HG03097 (cell line): ENCODE data around the gene ZNF620.
"Not testable (repeated sequence)": the region's sequence is repeated elsewhere in the genome, so short reads cannot be mapped to it uniquely, and the experiment has no call there.

Source experiments
- ATAC-seq: cut with Tn5 transposase; IDR thresholded peaks from one replicate; pipeline ENCODE4 v1.9.1; 2021; ENCODE audit not compliant: unreplicated experiment, low FRiP score

ZNF620 gene

DNA sequence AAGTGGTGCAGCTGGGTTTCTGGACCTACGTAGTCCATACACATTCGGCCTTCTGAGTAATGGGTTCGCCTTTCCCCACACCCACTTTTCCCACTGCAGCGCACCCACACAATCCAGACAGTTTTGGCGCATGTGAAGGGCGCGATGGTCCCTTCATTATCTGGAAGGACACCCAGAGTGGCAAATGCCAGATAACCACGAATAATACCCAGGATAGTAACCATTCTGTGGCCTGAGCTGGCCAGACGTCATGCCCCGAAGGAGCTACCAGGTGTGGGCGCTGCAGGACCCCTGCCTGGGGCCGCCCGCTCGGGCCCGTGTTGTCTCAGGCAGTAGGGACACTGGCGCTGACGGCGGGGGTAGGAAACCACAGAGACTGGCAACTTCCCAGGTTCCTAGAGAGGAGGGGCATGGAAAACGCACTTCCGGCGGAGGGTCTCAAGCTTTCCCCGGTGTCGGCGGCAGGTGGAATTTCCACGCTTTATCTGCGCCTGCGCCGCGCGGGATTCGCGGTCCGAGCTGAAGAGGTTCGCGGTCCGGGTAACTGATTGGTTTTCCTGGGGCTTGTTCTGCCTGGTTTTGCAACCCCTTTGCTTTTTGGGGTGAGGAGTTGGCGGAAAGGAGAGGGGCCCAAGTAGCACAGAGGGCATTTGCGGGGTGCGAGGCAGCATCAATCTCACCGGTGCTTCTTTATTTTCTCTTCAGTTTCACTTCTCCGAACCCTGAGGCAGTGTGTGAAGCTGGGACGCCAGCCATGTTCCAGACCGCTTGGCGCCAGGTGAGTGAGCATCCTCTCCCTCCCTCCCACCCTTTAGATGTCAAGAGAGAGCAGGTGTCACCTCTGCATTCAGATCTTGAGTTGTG is at the start of gene ZNF620:
ZNF620 (plus strand) TSS at position 441 of the 864 bp plus-strand sequence; CDS start at position 755, 314 bp downstream.
- ATAC-seq = peak; percentile 80

DNA sequence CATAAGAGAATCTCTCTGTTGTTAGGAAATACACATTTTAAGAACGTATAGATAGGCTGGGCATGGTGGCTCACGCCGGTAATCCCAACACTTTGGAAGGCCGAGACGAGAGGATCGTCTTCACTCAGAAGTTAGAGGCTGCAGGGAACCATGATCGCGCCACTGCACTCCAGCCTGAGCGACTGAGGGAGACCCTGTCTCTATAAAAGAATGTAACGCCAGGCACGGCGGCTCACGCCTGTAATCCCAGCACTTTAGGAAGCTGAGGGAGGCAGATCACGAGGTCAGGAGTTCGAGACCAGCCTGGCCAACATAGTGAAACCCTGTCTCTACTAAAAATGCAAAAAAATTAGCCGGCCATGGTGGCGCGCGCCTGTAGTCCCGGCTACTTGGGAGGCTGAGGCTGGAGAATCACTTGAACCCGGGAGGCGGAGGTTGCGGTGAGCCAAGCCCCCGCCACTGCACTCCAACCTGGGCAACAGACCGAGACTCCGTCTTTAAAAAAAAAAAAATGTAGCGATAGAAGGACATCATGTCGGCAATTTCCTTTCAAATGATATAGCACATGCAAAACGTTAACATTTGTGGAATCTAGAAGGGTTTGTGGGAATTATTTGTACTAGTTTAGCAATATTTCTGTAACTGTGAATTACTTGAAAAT is 49.4 kb upstream of the ZNF620 start:
- ATAC-seq = no peak

DNA sequence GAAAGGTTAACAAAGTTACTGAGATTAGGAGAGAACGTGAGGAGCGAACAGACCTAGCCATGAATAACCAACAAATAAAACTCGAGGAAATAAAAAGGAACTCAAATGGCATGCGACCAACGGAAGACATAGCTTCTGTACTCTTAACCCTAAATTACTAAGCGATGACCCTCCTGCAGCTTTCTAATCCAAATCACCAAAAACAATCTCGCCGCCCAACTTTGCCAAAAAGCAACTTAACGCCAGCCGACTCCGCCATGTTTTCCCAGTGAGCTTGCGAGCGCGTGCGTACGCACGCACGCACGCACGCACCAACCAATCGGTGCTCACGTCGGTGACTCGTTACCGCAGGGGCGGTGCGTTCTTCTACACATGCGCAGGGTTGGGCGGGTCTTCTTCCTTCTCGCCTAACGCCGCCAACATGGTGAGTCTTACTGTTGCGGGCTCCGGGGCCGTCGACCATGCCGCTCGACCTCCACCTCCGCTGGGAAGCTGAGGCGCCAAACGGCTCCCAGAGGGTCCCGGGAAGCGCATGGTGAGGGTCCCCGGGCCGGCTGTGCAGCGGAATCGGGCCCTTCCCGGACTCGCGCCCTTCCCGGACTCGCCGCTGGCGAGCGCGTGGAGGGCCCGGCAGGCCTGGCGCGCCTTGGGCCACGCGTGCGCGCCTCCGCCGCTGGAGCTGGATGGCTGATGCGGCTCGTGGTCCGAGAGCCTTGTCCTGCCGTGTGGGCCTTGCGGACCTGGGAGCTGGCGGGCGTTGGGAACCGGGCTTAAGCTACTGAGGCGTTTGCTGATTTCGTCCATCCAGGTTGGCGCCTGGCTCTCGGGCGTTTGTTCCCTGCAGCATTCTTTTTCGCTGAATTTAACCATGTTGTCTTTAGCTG is 48.7 kb upstream of the ZNF620 start, which contains the start of gene RPL14:
RPL14 (plus strand) TSS at position 400 of the 884 bp plus-strand sequence; CDS start at position 533, 133 bp downstream.
- peak; percentile 60 for ATAC-seq

DNA sequence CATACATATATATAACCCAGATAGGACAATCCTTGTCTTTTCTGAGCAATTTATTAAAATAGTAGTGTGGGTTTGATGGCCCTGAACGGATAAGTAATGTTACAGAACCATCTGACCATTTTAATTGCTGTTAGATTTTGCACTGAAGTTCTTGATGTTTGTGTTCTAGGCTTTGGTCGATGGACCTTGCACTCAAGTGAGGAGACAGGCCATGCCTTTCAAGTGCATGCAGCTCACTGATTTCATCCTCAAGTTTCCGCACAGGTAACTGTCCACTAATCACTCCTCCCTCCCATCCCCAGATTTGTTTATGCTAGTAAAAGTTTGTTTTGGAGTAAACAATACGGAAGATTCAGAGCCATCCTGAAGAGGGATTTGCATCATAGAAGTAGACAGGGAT is 47.4 kb upstream of the ZNF620 start:
- ATAC-seq = no peak

DNA sequence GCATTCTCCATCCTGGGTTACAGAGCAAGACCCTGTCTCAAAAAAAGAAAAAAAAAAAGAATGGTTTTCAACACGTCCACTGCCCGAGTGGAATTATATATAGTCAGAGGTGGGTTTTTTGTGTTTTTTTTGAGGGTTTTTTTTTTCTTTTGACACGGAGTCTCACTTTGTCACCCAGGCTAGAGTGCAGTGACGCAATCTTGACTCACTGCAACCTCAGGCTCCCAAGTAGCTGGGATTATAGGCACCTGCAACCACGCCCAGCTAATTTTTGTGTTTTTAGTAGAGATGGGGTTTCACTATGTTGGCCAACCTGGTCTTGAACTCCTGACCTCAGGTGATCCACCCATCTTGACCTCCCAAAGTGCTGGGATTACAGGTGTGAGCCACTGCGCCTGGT is 45.4 kb upstream of the ZNF620 start:
- ATAC-seq = not testable (repeated sequence)

DNA sequence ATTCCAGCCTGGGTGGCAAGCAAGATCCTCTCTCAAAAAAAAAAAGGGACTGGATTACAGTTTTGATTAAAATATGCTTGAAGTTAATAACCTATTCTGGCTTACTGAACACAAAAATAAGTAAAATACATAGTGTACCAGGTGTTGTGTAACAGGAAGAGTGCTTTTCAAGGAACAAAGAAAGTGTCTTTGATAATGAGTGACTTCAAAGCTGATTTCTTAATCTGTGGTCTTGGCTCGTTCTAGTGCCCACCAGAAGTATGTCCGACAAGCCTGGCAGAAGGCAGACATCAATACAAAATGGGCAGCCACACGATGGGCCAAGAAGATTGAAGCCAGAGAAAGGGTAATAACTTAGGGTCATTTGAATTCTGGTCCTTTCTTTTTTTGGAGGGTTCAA is 44.7 kb upstream of the ZNF620 start:
- no peak for ATAC-seq

DNA sequence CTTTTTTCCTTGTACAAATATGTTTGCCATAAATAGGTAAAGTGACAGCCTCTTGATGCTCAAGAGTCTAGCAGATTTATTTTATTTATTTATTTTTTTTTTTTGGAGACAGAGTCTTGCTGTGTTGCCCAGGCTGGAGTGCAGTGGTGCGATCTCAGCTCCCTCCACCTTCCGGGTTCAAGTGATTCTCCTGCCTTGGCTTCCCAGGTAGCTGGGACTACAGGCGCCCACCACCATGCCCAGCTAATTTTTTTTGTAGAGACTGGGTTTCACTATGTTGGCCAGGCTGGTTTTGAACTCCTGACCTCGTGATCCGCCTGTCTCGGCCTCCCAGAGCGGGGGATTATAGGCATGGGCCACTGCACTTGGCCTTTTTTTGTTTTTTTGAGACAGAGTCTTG is 43.0 kb upstream of the ZNF620 start:
- ATAC-seq = not testable (repeated sequence)

DNA sequence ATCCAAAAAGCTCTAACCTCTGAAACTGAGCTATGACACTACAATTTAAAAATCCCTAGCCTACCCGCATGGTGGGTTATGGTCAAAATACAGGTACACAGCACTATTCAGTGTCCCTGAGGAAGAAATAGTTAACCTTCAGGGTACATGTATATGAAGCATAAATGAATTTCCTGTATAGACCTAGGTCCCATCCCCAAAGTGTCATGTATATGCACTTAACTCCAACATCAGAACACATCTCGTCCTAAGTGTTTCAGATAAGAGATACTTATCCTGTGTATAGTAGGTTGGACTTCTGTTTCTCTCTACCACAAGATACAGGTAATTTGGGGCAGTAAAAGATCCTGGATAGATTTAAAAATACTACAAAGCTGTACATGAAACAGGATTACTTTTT is 42.3 kb upstream of the ZNF620 start:
- ATAC-seq = no peak

DNA sequence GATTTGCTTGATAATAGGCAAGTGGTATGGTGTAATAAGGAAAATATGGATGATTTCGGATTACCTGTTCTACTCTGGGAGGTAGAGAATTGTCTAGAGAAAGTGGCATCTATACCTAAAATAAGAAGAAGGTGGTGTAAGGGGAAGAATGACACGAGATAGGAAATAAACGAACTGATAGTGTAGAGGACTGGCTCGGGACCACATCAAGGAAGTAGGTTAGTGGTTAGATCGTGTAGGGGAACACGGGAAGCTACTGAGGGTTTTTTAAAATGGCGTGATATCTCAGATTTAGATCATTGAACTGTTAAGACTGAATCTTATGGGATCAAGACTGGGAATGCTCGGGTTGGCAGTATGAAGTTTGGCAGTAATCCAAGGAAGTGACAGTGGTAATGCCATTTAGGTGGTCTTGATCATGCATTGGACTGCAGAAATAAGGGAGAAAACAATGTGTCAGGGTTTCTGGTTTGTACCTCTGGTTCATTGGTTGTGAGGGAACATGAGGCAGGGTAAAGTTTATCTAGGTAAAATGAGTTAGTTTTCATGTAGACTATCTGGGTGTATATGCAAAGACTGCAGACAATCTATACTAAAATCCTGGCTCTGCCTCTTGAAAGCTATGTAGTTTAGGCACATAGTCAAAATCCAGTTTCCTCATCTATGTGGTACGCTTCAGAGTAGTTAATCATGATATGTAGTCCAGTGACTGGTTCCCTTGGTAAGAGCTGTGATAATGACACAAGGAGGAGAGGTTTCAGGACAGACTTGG is 41.3 kb upstream of the ZNF620 start:
- no peak for ATAC-seq

DNA sequence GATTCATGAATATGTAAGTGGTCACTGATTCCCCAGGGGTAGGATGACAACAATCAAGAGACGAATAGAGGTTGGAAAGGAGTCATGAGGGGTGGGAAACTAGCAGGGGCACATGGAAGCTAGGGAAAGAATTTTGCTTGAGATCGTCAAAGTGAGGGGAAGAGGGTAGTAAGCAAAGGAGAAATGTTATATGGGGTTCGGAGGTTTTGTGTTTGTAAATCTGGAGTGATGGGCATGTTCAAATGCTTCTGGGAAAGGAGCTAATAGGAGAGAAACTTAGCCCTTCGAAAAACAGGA is 40.8 kb upstream of the ZNF620 start:
- ATAC-seq = no peak

DNA sequence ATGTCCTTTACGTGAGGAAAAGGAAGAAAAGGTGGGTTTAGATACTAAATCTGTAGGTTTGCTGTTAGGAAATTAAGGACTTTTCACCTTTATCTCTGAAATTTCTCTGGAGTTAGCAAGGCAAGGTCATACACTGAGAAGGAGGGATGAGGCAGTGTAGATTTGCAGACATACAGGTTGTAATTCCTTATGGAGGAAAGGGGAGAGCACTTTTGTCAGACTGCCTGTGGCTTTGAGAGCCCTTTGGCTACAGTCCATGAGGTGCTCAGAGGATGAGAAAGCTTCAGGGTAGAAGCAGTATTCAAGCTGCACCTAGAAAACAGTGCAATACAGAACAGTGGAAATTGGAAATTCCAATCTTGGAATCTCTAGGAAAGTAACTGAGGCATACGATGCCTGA is 40.4 kb upstream of the ZNF620 start:
- no peak for ATAC-seq

DNA sequence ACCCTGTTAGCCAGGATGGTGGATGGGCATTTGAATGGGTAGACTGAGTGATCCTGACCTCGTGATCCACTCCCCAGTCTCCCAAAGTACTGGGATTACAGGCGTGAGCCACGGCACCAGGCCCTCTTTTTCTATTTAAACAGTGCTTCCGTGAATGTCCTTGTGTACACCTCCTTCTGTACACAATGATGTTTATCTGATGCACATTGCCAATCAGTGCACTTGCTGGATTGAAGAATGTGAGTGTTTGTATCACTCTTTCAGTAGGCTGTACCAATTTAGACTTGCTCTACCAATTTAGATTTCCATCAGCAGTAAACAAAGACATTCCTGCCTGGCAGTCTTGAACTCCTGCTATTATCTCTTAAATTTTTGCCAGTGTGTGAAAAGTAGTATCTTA is 37.8 kb upstream of the ZNF620 start:
- ATAC-seq = no peak

DNA sequence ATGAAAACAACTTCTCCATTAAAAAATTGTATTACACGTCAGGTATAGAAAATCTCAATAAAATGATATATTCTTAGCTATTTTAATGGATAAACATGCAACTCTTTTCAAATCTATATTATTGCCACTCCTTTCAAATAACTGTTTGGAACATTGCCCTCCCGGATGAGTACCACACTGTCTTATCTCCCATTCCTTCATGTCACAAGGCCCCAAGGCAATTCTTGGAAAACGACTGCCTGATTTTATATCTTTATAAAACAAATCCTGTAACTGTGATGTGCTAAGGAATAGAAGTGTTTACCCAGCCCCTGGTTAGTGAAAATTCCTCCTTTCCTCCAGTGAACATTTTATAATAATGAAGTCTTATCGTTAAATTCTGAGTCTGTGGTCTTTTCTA is 35.1 kb upstream of the ZNF620 start:
- no peak for ATAC-seq

DNA sequence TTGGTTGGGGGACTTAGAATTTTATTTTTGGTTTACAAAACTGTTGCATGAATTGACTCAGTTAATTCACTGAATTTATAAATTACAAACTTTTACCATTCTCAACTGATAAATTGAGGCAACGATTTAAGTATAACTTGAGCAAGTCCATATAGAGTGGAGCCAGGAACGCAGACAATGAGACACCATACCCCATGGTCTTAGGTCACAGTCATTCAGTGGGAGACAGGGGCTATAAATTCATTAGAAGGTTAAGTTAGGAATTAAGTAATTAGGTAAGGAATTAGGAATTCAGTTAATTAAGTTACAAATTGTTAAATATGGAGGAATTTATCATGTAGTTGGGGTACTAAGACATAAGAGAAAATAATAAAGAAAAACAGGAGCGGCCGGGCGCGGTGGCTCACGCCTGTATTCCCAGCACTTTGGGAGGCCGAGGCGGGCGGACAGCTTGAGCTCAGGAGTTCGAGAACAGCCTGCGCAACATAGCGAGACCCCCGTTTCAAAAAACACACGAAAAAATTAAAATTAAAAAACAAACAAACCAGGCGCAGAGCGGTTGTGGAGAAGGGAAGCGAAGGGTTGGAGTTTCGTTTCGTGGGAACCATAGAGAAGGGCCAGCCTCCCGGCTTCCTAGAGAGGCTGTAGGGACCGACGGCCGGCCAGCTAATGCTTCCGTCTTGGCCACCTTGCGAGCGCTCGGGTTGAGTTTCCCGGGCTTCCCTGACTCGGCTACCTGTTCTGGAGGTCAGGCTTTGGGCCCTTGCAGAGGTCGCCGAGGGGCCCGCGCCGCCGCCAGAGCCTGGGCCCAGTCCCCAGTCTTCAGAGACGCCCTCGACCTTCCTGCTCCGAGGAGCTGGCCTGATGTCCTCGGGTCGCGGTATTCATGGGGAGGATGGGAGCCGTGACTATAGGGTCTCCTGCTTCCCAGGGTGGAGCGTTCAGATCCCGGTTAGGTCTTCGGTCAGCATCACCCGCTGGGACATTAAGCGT is 29.1 kb upstream of the ZNF620 start, which contains the start of gene ZNF619:
ZNF619 (plus strand) TSS at position 645 of the 993 bp plus-strand sequence. CDS start 858 bp downstream, outside the sequence.
- ATAC-seq = no peak

DNA sequence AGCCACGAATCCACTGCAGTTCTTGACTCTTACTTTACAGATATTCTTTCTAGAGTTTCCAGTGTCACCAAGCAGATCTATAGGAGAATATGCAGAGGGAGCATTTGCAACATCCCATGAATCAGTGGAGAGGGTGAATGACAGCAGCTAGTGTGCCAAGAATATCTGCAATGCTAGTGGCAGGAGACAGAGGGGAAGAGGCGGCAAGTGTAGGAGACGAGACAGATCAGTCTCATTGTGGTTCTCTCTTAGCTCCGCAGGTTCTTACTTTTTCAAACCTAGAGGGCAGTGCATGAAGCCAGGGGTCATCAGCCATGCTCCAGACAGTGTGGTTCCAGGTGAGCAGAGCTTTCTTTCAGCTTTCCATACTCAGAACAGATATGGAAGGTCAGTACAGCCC is 28.2 kb upstream of the ZNF620 start:
- no peak for ATAC-seq

DNA sequence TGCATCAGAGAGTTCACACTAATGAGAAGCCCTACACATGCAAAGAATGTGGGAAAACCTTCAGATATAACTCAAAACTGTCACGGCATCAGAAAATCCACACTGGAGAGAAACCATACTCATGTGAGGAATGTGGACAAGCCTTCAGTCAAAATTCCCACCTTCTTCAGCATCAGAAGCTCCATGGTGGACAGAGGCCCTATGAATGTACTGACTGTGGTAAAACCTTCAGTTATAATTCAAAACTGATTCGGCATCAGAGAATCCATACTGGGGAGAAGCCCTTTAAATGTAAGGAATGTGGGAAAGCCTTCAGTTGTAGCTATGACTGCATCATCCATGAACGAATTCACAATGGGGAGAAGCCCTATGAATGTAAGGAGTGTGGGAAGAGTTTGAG is 18.7 kb upstream of the ZNF620 start:
- no peak for ATAC-seq

DNA sequence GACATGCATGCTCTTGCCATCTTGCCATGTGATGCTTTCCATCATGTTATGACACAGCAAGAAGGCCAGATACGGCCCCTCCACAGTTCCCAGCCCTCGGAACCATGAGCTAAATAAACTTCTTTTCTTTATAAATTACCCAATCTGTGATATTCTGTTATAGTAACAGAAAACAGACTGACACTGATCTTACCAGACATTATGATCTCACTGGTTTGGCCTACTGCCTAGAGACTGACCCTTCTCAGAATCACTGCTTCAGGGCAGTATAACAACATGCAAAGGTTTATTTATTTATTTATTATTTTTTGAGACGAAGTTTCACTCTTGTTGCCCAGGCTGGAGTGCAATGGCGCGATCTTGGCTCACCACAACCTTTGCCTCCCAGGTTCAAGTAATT is 14.9 kb upstream of the ZNF620 start:
- no peak for ATAC-seq

DNA sequence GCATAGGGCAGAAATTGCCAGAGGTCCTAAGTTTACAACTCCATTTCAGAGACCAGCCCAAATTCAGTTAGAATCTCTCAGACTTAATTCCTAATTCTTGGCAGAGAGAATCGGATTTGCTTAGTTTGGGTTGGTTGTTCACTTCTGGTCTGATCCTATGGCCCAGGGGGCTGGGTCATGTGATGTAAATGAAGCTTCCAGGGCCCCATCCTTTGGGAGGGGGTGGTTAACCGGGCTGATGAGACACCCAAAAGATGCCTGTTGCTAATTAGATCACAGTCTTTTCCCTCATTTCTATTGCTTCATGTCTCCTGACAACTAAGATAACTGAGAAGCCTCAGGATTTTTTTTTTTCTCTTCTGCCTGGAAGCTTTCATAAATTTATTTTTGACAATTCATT is 11.1 kb upstream of the ZNF620 start:
- ATAC-seq = no peak

DNA sequence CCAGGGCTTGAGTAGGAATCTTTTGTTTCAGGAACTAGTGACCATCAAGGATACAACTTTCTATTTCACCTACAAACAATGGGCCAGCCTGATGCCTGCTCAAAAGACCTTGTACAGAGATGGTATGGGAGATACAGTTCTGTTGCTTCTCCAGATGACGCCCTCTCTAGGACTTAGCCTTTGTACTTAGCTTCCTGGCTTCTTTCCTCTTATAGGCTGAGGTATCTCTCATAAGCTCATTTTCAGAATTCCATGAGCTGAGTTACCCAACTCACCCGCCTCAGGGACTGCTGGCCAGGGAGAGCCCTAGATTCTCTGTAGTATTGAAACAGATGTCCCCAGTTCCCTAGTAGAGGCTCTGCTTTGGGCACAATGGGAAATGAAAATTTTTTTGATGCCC is 8.6 kb upstream of the ZNF620 start:
- ATAC-seq = no peak
